Lower leg skin (tissue), 3 donors: ENCODE data around the gene CYFIP1.
"Not testable (repeated sequence)": the region's sequence is repeated elsewhere in the genome, so short reads cannot be mapped to it uniquely, and the experiment has no call there.

Experiments
- CTCF ChIP-seq, 3 donors: fragments of 450-650 bp; IDR thresholded peaks; one replicate each; pipeline ENCODE4 v1.5.1; 2016; ENCODE audit warnings: antibody characterized with exemption in 3 of 3, mild to moderate bottlenecking in 3 of 3, moderate library complexity in 2 of 3
- POLR2A ChIP-seq, 2 donors: fragments of 450-650 bp; IDR thresholded peaks; one replicate each; pipeline ENCODE4 v1.6.1; 2016 to 2017; ENCODE audit warnings: antibody characterized with exemption in 2 of 2, mild to moderate bottlenecking in 1 of 2, moderate library complexity in 1 of 2

- TF ChIP-seq CTCF, POLR2A (IDR thresholded peaks at IDR 0.05): not testable (repeated sequence)
Measured at GRCh38 chr15:22981931-22982330, 1.8 kb upstream of the CYFIP1 start.
